GM19238 (cell line): ENCODE measurements around the gene TYK2.
"Not testable (repeated sequence)": the region's sequence is repeated elsewhere in the genome, so short reads cannot be mapped to it uniquely, and the experiment has no call there.

Source experiments
- DNase-seq: peaks from one replicate; pipeline ENCODE4 v3.0.0; 2011; ENCODE audit warnings: low spot score; ENCODE audit not compliant: insufficient read length

TYK2 gene

DNA sequence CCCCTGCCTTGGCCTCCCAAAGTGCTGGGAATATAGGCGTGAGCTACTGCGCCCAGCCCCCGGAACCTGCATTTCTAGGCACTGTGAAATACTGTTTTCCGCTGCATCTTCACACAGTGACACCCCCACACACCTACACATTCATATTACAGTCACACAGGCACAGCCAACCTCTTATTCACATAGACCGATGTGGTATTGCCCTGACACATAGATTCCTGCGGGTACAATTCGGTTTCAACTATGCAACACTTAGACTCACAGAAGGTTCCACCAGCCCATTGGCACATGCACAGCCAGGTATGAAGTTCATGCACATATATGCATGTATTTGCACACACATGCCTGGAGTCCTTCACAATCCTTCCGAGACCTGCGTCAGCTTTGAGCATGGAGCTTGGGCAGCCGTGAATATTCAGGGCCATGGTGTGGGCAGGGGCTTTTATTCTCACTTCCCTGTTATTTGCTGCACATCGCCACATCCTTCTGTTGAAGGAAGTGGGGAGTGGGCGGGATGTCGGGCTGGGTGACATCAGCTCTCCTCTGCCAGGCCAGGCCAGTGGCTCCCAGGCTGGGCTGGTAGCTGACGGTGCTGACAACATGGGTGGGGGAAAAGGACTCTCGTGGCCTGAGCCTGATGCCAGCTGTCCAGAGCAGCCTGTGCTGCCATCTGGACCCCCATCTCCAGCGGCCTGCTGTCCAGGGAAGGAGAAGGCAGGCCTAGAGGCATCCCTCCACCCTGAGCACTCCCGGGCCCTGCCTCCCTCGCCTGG lies 28.3 kb upstream of the TYK2 start:
- DNase-seq = no peak

- no peak for DNase-seq
Measured at GRCh38 chr19:10407096-10407495, 26.7 kb upstream of the TYK2 start.

DNA sequence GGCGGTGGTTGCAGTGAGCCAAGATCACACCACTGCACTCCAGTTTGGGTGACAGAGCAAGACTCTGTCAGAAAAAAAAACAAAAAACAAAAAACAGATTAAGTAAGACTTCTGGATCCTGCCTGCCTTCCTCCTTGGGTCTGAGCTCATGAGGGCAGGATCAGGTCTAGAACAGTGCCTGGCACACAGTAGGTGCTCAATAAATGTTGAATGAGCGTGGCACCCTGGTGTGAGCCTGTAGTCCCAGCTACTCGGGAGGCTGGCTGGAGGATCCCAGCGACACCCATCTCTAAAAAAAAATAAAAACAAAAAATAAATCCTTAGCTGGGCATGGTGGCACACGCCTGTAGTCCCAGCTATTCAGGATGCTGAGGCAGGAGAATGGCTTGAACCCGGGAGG lies 25.8 kb upstream of the TYK2 start:
- DNase-seq = no peak

- no peak for DNase-seq
Measured at GRCh38 chr19:10404888-10405820, 24.8 kb upstream of the TYK2 start.

DNA sequence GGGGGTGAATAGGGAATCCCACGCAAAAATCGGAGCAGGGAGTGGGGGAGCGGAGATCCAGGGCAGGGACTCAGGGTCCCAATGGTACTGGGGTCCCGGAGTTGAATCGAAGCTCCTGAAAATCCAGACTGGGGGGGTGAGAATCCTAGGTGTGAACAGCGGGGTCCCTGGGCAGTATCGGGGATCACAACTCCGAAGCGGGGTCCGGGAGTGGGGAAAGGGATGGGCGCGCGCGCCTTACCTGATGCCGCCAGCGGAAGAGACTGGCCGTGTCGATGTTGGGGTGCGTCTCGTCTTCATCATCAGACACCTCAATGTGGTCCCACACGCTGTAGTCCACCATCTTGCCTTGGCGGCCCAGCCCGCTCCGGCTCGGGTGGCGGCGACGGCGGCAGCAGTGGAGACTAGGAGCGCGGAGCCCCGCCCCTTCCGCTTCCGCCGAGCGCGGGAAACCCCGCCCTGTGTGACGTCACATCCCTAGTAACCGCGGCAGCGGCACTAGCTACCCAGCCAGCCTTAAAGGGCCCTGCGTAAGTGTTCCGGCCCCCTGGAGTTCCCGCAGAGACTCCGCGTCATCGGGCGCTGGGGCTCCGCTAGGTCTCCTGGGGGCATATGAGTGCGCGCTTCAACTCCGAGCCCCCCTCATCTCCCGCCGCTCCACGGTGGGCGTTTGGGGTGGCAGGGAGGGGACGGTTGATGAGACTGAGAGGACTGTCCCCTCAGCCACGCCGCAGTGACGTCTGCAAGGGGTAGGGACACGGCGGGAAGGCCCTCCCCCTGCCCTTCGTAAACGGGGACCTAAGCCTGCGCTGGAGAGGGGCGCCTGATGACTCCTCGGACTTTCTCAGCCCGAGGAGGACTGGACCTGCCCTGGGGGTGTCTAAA lies 23.0 kb upstream of the TYK2 start, which contains the start of gene CDC37:
Gene CDC37 (minus strand): TSS at position 406 of the 885 bp plus-strand sequence. CDS start 63 bp downstream, at position 343.
- peak; percentile 99 for DNase-seq

DNA sequence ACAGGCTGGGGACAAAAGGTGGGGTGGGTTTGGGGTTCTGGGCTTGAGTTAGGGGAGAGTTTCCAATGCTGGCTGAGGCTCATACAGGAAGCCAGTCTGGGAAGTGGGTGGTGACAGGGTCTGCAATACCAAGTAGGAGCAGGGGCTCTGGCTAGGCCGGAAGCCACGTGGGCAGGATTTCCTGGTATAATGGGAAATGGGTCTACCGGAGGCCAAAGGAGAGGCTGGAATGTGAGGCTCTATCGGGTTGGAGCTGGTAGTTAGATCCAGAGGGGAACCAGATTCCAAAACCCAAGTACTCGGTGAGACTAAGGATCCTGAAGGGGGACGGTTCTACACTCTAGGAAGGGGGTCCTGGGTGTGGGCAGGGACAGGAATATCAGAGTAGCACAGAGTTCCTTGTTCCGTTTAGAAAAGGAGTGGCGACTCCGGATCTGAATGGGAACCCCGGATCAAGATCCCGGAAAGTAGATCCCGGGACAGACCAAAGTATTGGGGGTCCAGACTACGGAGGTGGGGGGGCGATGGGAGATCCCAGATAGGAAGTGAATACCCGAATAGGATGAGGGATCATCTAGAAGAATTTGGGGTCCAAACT lies 22.2 kb upstream of the TYK2 start:
- no peak for DNase-seq

DNA sequence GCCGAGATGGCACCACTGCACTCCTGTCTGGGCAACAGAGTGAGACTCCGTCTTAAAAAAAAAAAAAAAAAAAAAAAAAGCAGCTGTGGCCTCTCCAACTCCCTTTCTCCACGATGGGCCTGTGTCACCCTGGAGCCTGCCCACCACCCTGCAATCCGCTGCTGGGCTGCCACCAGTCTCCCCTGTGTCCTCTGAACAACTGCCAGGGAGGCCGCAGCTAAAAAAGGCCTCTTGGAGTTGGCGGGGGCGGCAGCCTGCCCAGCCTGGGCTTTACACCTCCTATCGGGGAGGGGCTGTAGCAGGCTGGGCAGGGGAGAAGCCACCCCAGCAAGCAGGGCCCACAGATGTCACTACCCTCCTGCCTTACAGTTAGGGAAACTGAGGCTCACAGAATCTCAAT lies 19.5 kb upstream of the TYK2 start:
- no peak for DNase-seq

DNA sequence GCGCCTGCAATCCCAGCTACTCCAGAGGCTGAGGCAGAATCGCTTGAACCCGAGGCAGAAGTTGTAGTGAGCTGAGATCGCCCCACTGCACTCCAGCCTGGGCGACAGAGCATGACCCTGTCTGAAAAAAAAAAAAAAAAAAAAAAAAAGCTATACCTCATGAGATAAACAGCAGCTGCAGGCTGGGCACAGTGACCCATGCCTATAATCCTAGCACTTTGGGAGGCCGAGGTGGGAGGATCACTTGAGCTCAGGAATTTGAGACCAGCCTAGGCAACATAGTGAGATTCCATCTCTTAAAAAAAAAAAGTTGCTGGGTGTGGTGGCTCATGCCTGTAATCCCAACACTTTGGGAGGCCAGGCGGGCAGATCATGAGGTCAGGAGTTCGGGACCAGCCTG lies 19.0 kb upstream of the TYK2 start:
- not testable (repeated sequence) for DNase-seq

- DNase-seq = no peak
Measured at GRCh38 chr19:10398819-10399218, 18.4 kb upstream of the TYK2 start.

DNA sequence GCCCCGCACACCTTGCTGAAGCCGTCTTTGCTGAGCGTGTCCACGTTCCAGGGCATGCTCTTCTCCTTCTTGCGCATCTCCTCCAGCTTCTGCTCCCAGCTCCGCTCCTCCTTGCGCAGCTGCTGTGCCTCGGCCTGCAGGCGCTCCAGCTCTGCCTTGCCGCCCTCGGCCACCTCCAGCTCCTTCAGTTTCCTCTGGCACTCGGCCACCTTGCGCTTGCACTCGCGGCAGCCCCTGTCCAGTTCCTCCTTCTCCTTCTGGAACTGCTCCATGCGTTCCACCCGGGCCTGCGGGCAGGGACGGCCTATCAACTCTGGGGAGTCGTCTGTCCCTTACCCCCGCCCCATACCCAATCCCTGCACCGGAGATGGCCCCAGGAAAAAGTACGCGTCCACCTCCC lies 15.5 kb upstream of the TYK2 start:
- DNase-seq = no peak

DNA sequence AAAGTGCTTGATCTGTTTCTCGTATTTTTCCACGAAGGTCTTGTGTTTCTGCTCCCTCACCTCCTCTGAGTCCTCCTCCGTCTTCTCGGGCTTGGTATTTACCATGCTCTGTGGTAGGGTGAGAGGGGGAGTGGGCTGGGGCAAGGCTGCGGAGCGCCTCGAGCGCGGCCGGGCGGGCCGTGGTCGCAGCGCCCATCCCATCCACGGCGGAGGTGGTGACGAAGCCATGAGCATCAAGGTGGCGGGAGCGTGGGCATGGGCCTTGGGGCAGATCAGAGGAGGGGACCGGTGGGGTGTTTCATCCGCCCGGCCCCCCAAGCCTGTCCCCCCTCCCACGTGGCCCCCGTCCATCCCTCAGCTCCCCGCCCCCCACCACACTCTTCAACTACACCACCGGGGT lies 15.1 kb upstream of the TYK2 start:
- no peak for DNase-seq

GRCh38 chr19:10395003-10395402 lies 14.6 kb upstream of the TYK2 start:
- DNase-seq = no peak

- DNase-seq = no peak
Measured at GRCh38 chr19:10393137-10393536, 12.8 kb upstream of the TYK2 start.

- DNase-seq = no peak
Measured at GRCh38 chr19:10392120-10392519, 11.7 kb upstream of the TYK2 start.

DNA sequence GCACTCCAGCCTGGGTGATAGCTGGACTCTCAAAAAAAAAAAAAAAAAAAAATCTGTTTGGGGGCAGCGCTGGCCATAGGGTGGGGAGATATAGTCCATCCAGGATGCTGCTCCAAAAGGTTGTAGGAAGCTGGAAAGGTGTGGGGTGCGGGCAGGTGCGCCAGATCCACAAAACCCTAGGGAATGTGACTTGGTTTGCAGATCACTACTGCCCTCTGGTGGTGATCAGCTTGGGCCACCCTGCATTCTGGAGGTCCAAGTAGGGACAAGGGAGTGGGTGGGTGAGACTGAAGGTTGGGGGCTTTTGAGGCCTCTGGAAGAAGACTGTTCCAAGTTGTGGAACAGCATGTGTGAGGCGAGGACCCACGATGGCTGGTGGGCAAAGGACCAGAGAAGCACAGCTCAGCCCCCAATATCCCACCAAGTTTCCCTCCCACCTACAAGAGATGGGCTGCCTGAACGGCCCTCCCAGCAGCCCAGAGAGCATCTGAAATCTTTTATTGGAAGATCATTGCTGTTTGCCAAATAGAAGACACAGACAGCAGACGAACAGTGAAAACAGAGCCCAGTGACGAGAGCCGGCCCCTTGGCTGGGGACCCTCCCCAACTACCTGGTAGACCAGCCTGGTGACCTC lies 10.4 kb upstream of the TYK2 start:
- peak; percentile 69 for DNase-seq

GRCh38 chr19:10389863-10390262 lies 9.5 kb upstream of the TYK2 start:
- DNase-seq = no peak

GRCh38 chr19:10388957-10389356 lies 8.6 kb upstream of the TYK2 start:
- DNase-seq = no peak

- no peak for DNase-seq
Measured at GRCh38 chr19:10384580-10384979, 4.2 kb upstream of the TYK2 start.

DNA sequence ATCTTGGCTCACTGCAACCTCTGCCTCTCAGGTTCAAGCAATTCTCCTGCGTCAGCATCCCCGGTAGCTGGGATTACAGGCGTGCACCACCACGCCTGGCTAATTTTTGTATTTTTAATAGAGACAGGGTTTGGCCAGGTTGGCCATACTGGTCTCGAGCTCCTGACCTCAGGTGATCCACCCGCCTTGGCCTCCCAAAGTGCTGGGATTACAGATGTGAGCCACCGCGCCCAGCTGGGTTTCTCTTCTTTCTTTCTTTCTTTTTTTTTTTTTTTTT lies 2.8 kb upstream of the TYK2 start:
- DNase-seq = not testable (repeated sequence)

DNA sequence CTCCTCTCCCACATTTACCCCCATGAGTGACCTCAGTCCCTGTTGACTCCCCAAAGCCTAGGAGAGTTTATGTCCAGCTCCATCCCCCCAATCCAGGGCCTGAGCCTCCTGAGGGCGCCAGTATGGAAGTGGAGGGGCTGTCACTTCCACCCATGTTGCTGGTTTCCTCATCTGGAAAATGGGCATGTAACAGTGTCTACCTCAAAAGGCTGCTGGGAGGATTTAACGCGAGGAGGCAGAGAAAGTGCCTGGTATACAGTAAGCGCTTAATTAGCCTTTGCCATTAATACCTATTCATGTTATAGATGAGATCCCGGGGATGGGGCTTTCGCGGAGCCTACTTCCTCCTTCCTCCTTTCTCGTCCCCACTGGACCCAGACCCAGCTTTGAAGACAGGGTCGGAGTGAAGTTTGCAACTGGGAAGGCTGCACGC lies 476 bp downstream of the TYK2 start:
- DNase-seq = no peak

- DNase-seq = no peak
Measured at GRCh38 chr19:10378124-10378523, 2.2 kb downstream of the TYK2 start.
